OCI-LY3 (cell line): ENCODE results near the gene SART1.
A peak's percentile ranks its signal among the peaks of the same experiment; 100 is the strongest.

Experiments used
- H2AFZ ChIP-seq: fragments of 200-600, 300-600 bp; shearing (Covaris generic); 2 replicates; pipeline ENCODE4 v1.6.0; 2014; ENCODE audit warnings: antibody characterized with exemption, low read depth, low read length
- H3K27ac ChIP-seq: fragments of 200-600, 300-600 bp; sonication (generic); 2 replicates; pipeline ENCODE4 v1.5.1; 2014; ENCODE audit warnings: mild to moderate bottlenecking, low read length, moderate library complexity, mixed read lengths
- H3K27me3 ChIP-seq: fragments of 200-600, 300-600 bp; sonication (generic); 2 replicates; pipeline ENCODE4 v1.6.1; 2014; ENCODE audit warnings: low read depth, low read length, mixed read lengths
- H3K36me3 ChIP-seq: fragments of 200-600, 300-600 bp; sonication (generic); replicated peaks from 2 replicates; pipeline ENCODE3; 2014; ENCODE audit warnings: low read depth, low read length, mixed read lengths
- H3K4me1 ChIP-seq: fragments of 300-600, 200-600 bp; sonication (generic); 2 replicates; pipeline ENCODE4 v1.6.1; 2014; ENCODE audit warnings: low read length, mixed read lengths
- H3K4me2 ChIP-seq: fragments of 200-600, 300-600 bp; sonication (generic); 2 replicates; pipeline ENCODE4 v1.6.1; 2014; ENCODE audit warnings: low read length, mixed read lengths
- H3K4me3 ChIP-seq: fragments of 300-600, 200-600 bp; sonication (generic); 2 replicates; pipeline ENCODE4 v1.5.1; 2014; ENCODE audit warnings: antibody characterized with exemption, mild to moderate bottlenecking, low read length, moderate library complexity
- H3K79me2 ChIP-seq: fragments of 300-600, 200-600 bp; shearing (Covaris generic); 2 replicates; pipeline ENCODE4 v1.6.1; 2014; ENCODE audit warnings: mild to moderate bottlenecking, low read length, mixed read lengths
- H3K9ac ChIP-seq: fragments of 300-600, 200-600 bp; shearing (Covaris generic); 2 replicates; pipeline ENCODE4 v1.6.0; 2014; ENCODE audit warnings: mild to moderate bottlenecking, low read length, moderate library complexity
- H3K9me3 ChIP-seq: fragments of 200-600, 300-600 bp; shearing (Covaris generic); 2 replicates; pipeline ENCODE4 v1.6.1; 2014; ENCODE audit warnings: low read length, mixed read lengths; ENCODE audit not compliant: insufficient read depth
- H4K20me1 ChIP-seq: fragments of 200-600, 300-600 bp; sonication (generic); 2 replicates; pipeline ENCODE4 v1.6.1; 2016; ENCODE audit warnings: low read length, mixed read lengths; ENCODE audit not compliant: insufficient read depth
- CTCF ChIP-seq: fragments of 200-600, 300-600 bp; sonication (generic); IDR thresholded peaks from 2 replicates; pipeline ENCODE4 v1.5.1; 2014; ENCODE audit warnings: antibody characterized with exemption, low read length, low read depth
- EZH2phosphoT487 ChIP-seq: fragments of 200-600 bp; shearing (Covaris generic); IDR thresholded peaks from 2 replicates; pipeline ENCODE4 v1.6.1; 2018; ENCODE audit warnings: antibody characterized with exemption, mixed run types, low read depth

The SART1 gene

GRCh38 chr11:66002648-66003225 is 41.2 kb downstream of the SART1 start:
- Histone ChIP-seq H3K79me2 (peaks cover 47% of the 10 kb centered on the region), H3K9ac (peak overlapping the region; percentile 89), H3K36me3 (peaks cover 46% of the 10 kb centered on the region), H2AFZ (peak overlapping the region; percentile 71), H3K27me3 (no peaks in the 10 kb centered on the region), H3K9me3 (no peaks in the 10 kb centered on the region), H3K27ac (peak overlapping the region; percentile 86), H3K4me1 (peaks cover 9% of the 10 kb centered on the region), H4K20me1 (no peaks in the 10 kb centered on the region), H3K4me2 (peak overlapping the region; percentile 84), H3K4me3 (peak overlapping the region; percentile 92)
- TF ChIP-seq EZH2phosphoT487 (no peak), CTCF (peak; percentile 15; the same call in 1 of the 2 replicates)

- no peak for TF ChIP-seq EZH2phosphoT487
- TF ChIP-seq CTCF, result no peak
- Histone ChIP-seq H2AFZ (no peak overlapping the region), H3K27ac (peak overlapping the region; percentile 86; the same call in 1 of the 2 replicates), H3K27me3 (no peaks in the 10 kb centered on the region), H3K4me2 (peak overlapping the region; percentile 84), H3K79me2 (peaks cover 47% of the 10 kb centered on the region), H3K4me1 (peaks cover 9% of the 10 kb centered on the region), H3K9ac (peak overlapping the region; percentile 89), H4K20me1 (no peaks in the 10 kb centered on the region), H3K36me3 (peaks cover 41% of the 10 kb centered on the region), H3K4me3 (peak overlapping the region; percentile 92), H3K9me3 (no peaks in the 10 kb centered on the region)
These were observed 41.8 kb downstream of the SART1 start for GRCh38 chr11:66003291-66003690.

GRCh38 chr11:66004186-66004585 is 42.7 kb downstream of the SART1 start:
- no peak overlapping the region for H3K9ac ChIP-seq
- no peak overlapping the region for H3K4me2 ChIP-seq
- TF ChIP-seq EZH2phosphoT487 (no peak), CTCF (no peak)
- no peaks in the 10 kb centered on the region for H3K9me3 ChIP-seq
- no peak overlapping the region for H2AFZ ChIP-seq
- no peak overlapping the region for H3K4me3 ChIP-seq
- no peaks in the 10 kb centered on the region for H3K27me3 ChIP-seq
- peaks cover 32% of the 10 kb centered on the region for H3K36me3 ChIP-seq
- H3K27ac ChIP-seq, result no peak overlapping the region
- H3K4me1 ChIP-seq, result peaks cover 9% of the 10 kb centered on the region
- peaks cover 45% of the 10 kb centered on the region for H3K79me2 ChIP-seq
- no peaks in the 10 kb centered on the region for H4K20me1 ChIP-seq

GRCh38 chr11:66006134-66006890 is 44.8 kb downstream of the SART1 start:
- Histone ChIP-seq H3K4me2 (no peak overlapping the region), H3K9ac (no peak overlapping the region), H3K27ac (no peak overlapping the region), H3K4me1 (peaks cover 6% of the 10 kb centered on the region), H3K79me2 (peaks cover 26% of the 10 kb centered on the region), H3K27me3 (no peaks in the 10 kb centered on the region), H4K20me1 (no peaks in the 10 kb centered on the region), H3K4me3 (no peak overlapping the region), H2AFZ (no peak overlapping the region), H3K36me3 (peaks cover 19% of the 10 kb centered on the region), H3K9me3 (no peaks in the 10 kb centered on the region)
- no peak for TF ChIP-seq EZH2phosphoT487
- no peak for TF ChIP-seq CTCF
